Panc1 (cell line): ENCODE measurements around the gene PER3.

Source experiments
- POLR2AphosphoS5 ChIP-seq: IDR thresholded peaks from 2 replicates; pipeline ENCODE4 v1.6.1; 2012; ENCODE audit warnings: mild to moderate bottlenecking, low read depth, low read length, moderate library complexity
- SIN3A ChIP-seq: IDR thresholded peaks from 2 replicates; pipeline ENCODE4 v1.6.1; 2012; ENCODE audit warnings: low read depth, mild to moderate bottlenecking, low read length, moderate library complexity, borderline replicate concordance; ENCODE audit not compliant: insufficient read depth
- TCF7L2 ChIP-seq: IDR thresholded peaks from 2 replicates; pipeline ENCODE4 v1.6.1; 2011; ENCODE audit warnings: mild to moderate bottlenecking, low read depth, low read length, inconsistent platforms
- TF ChIP-seq, protein P1 (sequence below): fragments of 450-650 bp; IDR thresholded peaks from 2 replicates; pipeline ENCODE4 v1.5.1; 2017; ENCODE audit warnings: mild to moderate bottlenecking
- TF ChIP-seq, protein P2 (sequence below), 2 experiments: IDR thresholded peaks; 2 replicates each; pipeline ENCODE4 v1.6.1; 2011 to 2012; ENCODE audit warnings: low read depth in 2 of 2, control low read depth in 1 of 2, low read length in 1 of 2, mild to moderate bottlenecking in 1 of 2, moderate library complexity in 1 of 2; ENCODE audit not compliant: insufficient read depth in 1 of 2

DNA sequence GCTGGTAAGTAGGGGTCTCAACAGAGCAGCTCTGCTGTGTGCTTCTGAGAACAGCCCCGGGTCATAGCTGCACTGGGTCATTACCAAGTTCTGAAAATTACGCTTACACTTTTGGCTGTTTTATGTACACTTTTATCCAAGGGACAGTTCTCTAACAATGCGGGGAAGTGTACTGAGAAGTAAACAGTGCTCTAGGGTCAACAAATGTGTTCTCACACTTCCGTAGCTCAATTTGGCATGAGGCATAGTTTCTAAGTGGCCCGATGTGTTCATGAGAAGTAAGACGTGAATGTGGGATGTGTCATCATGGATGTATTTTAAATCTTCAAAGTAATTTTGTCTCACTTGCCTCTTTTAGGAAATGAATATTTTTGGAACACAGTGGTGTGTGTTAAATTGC, 23.8 kb upstream of the PER3 start:
- TF ChIP-seq, protein P1, sequence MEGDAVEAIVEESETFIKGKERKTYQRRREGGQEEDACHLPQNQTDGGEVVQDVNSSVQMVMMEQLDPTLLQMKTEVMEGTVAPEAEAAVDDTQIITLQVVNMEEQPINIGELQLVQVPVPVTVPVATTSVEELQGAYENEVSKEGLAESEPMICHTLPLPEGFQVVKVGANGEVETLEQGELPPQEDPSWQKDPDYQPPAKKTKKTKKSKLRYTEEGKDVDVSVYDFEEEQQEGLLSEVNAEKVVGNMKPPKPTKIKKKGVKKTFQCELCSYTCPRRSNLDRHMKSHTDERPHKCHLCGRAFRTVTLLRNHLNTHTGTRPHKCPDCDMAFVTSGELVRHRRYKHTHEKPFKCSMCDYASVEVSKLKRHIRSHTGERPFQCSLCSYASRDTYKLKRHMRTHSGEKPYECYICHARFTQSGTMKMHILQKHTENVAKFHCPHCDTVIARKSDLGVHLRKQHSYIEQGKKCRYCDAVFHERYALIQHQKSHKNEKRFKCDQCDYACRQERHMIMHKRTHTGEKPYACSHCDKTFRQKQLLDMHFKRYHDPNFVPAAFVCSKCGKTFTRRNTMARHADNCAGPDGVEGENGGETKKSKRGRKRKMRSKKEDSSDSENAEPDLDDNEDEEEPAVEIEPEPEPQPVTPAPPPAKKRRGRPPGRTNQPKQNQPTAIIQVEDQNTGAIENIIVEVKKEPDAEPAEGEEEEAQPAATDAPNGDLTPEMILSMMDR, result no peak
- TF ChIP-seq POLR2AphosphoS5 (no peak), SIN3A (no peak), TCF7L2 (no peak)
- TF ChIP-seq, protein P2, sequence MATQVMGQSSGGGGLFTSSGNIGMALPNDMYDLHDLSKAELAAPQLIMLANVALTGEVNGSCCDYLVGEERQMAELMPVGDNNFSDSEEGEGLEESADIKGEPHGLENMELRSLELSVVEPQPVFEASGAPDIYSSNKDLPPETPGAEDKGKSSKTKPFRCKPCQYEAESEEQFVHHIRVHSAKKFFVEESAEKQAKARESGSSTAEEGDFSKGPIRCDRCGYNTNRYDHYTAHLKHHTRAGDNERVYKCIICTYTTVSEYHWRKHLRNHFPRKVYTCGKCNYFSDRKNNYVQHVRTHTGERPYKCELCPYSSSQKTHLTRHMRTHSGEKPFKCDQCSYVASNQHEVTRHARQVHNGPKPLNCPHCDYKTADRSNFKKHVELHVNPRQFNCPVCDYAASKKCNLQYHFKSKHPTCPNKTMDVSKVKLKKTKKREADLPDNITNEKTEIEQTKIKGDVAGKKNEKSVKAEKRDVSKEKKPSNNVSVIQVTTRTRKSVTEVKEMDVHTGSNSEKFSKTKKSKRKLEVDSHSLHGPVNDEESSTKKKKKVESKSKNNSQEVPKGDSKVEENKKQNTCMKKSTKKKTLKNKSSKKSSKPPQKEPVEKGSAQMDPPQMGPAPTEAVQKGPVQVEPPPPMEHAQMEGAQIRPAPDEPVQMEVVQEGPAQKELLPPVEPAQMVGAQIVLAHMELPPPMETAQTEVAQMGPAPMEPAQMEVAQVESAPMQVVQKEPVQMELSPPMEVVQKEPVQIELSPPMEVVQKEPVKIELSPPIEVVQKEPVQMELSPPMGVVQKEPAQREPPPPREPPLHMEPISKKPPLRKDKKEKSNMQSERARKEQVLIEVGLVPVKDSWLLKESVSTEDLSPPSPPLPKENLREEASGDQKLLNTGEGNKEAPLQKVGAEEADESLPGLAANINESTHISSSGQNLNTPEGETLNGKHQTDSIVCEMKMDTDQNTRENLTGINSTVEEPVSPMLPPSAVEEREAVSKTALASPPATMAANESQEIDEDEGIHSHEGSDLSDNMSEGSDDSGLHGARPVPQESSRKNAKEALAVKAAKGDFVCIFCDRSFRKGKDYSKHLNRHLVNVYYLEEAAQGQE (IDR thresholded peaks at IDR 0.05; ENCODE audit: insufficient read depth in 1 of 2, low read depth in 2 of 2, low read length in 1 of 2), result no peak
